Eye (tissue), 1 donor: ENCODE measurements around the gene KLK7.

Experiments used
- DNase-seq: peaks from one replicate; pipeline ENCODE4 v3.0.0-alpha.2; 2015

The KLK7 gene

GRCh38 chr19:50928831-50929230 lies 54.9 kb downstream of the KLK7 start:
- no peak for DNase-seq
